GM12878 (cell line): ENCODE measurements around the gene RAB22A. TPM values are rescaled to one million over a fixed set of nuclear protein-coding genes. Genes with fewer than 3 reads are reported as not detected.

Experiments
- BHLHE40 ChIP-seq, 2 experiments: fragments of 450-650 bp in 1 of 2; IDR thresholded peaks; 2 replicates each; pipeline ENCODE4 v1.6.1; 2011 to 2017; ENCODE audit warnings: low read depth in 2 of 2, borderline replicate concordance in 1 of 2, improper control_type of control experiment in 1 of 2, low read length in 1 of 2, mild to moderate bottlenecking in 1 of 2
- EZH2 ChIP-seq: IDR thresholded peaks from 2 replicates; pipeline ENCODE4 v1.6.1; 2012; ENCODE audit warnings: low read depth, mild to moderate bottlenecking, control low read depth, inconsistent platforms, low read length, borderline replicate concordance; ENCODE audit not compliant: control insufficient read depth
- MEF2A ChIP-seq: IDR thresholded peaks from 2 replicates; pipeline ENCODE4 v1.6.1; 2011; ENCODE audit warnings: low read depth, mild to moderate bottlenecking, low read length, moderate library complexity; ENCODE audit not compliant: insufficient read depth
- MTA3 ChIP-seq: IDR thresholded peaks from 2 replicates; pipeline ENCODE4 v1.6.1; 2012; ENCODE audit warnings: low read length, inconsistent platforms, borderline replicate concordance
- POLR2AphosphoS2 ChIP-seq: IDR thresholded peaks from 2 replicates; pipeline ENCODE4 v1.6.1; 2011; ENCODE audit warnings: low read depth, mild to moderate bottlenecking, low read length, improper control_type of control experiment, moderate library complexity
- SIX5 ChIP-seq: IDR thresholded peaks from 2 replicates; pipeline ENCODE4 v1.6.1; 2011; ENCODE audit warnings: mild to moderate bottlenecking, low read depth, low read length, moderate library complexity; ENCODE audit not compliant: severe bottlenecking
- ZNF217 ChIP-seq: fragments of 450-650 bp; IDR thresholded peaks from 2 replicates; pipeline ENCODE4 v1.6.1; 2017; ENCODE audit warnings: antibody characterized with exemption, mild to moderate bottlenecking
- polyA plus RNA-seq, 11 experiments: library from polyadenylated mRNA; depleted of rRNA in 4 of 11; unstranded in 6 of 11; stranded (reverse) in 5 of 11; fragments of >200 nt; fragmentation: Nextera tagmentation in 4 of 11; fragmentation: Illumina TruSeq in 1 of 11; extraction: Ambion mirVana in 4 of 11; extraction: Trizol in 1 of 11; gene quantifications; 1 replicate in 1 of 11; 2 replicates in 10 of 11; pipeline versions ENCODE4 v1.2.1 to v1.2.3, GENCODE V29; 2011 to 2016; ENCODE audit warnings: inconsistent platforms in 2 of 11, missing spikeins in 2 of 11, low read depth in 1 of 11
- total RNA-seq, 4 experiments: library from RNA; depleted of rRNA in 3 of 4; stranded (reverse); fragments of >200 nt in 3 of 4; fragmentation: Illumina TruSeq in 1 of 4; extraction: Trizol in 1 of 4; gene quantifications; 2 replicates each; pipeline versions ENCODE4 v1.2.1 to v1.2.3, GENCODE V29; 2013 to 2021
- TF ChIP-seq, protein P1 (sequence below): fragments of 450-650 bp; IDR thresholded peaks from 2 replicates; pipeline ENCODE4 v1.6.1; 2018; ENCODE audit warnings: mild to moderate bottlenecking, low read depth, moderate library complexity; ENCODE audit not compliant: partially characterized antibody
- TF ChIP-seq, protein P2 (sequence below): IDR thresholded peaks from 2 replicates; pipeline ENCODE4 v1.6.1; 2012; ENCODE audit warnings: low read depth, low read length, improper control_type of control experiment

RAB22A gene
- total and polyA plus RNA-seq, 10 of the 15 experiments (the other 5 are each of a cell fraction or from before 2014, with no cell fraction given) = 2.7 to 12.0 (median 10.0) TPM

DNA sequence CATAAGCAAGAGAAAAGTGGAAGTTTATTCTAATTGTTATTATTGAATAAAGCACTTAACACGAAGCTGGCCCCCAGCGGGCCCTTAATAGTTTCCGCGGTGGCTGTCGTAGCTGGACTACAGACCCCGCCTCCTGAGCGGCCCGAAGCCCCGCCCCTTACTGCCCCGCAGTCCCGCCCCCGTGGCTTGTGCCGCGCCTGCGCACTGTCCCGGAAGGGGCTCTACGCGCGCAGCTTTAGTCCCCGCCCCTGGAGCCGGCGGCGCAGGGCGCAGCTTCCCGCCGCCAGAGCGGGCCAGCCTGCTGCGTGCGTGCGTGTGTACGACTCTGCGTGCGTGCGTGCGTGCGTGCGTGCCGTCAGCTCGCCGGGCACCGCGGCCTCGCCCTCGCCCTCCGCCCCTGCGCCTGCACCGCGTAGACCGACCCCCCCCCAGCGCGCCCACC is 79.4 kb downstream of the RAB22A start, which contains the start of gene VAPB (continued):
- TF ChIP-seq MTA3 (no peak), POLR2AphosphoS2 (peak; percentile 65; the same call in 1 of the 2 replicates), EZH2 (no peak), SIX5 (peak; percentile 8), ZNF217 (no peak), BHLHE40 (IDR thresholded peaks at IDR 0.05; ENCODE audit: borderline replicate concordance in 1 of 2, low read depth in 2 of 2, low read length in 1 of 2) (peak; percentile 61 to 90; a peak in 3 of 4 replicates), MEF2A (no peak)
- TF ChIP-seq, protein P1, sequence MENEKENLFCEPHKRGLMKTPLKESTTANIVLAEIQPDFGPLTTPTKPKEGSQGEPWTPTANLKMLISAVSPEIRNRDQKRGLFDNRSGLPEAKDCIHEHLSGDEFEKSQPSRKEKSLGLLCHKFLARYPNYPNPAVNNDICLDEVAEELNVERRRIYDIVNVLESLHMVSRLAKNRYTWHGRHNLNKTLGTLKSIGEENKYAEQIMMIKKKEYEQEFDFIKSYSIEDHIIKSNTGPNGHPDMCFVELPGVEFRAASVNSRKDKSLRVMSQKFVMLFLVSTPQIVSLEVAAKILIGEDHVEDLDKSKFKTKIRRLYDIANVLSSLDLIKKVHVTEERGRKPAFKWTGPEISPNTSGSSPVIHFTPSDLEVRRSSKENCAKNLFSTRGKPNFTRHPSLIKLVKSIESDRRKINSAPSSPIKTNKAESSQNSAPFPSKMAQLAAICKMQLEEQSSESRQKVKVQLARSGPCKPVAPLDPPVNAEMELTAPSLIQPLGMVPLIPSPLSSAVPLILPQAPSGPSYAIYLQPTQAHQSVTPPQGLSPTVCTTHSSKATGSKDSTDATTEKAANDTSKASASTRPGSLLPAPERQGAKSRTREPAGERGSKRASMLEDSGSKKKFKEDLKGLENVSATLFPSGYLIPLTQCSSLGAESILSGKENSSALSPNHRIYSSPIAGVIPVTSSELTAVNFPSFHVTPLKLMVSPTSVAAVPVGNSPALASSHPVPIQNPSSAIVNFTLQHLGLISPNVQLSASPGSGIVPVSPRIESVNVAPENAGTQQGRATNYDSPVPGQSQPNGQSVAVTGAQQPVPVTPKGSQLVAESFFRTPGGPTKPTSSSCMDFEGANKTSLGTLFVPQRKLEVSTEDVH = no peak
- TF ChIP-seq, protein P2, sequence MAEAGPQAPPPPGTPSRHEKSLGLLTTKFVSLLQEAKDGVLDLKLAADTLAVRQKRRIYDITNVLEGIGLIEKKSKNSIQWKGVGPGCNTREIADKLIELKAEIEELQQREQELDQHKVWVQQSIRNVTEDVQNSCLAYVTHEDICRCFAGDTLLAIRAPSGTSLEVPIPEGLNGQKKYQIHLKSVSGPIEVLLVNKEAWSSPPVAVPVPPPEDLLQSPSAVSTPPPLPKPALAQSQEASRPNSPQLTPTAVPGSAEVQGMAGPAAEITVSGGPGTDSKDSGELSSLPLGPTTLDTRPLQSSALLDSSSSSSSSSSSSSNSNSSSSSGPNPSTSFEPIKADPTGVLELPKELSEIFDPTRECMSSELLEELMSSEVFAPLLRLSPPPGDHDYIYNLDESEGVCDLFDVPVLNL = peak; percentile 65
